ENCODE measurements around the gene ARSK. TPM values are rescaled to one million over a fixed set of nuclear protein-coding genes. Genes with fewer than 3 reads are reported as not detected.

Gene ARSK
- total and polyA plus RNA-seq, 2 experiments from 2014 or later: 23.2 to 40.8 TPM

DNA sequence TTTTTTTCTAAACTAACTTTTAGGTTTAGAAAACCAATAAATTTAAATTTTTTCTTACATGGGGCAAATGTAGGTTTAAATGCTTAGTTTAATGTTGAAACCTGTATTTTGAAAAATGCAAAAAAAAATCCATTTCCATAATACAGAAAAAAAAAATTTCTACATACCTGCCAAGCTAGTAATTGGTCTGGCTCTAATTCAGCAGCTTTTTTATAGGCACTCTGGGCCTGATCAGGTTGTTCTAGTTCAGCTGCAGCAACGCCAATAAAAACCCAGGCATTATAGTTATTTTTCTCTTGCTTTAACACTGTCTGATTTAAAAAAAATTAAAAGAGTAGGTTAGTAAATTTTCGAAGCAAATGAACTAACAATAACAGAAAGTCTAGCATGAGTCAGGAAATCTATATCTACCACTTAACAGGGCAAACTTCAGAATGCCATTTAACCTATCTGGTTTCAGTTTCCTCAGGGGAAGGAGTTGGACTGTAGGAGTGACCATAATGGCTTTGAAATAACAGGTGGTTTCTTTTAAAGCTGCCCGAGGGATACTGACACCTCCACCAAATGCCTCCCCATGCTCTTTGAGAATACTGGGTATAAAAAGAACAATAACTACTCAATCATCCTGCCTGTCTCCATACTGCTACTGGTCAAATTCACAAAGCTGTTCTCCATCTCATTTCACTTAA is 11.7 kb upstream of the ARSK start (continued):
- TF ChIP-seq, protein P1, sequence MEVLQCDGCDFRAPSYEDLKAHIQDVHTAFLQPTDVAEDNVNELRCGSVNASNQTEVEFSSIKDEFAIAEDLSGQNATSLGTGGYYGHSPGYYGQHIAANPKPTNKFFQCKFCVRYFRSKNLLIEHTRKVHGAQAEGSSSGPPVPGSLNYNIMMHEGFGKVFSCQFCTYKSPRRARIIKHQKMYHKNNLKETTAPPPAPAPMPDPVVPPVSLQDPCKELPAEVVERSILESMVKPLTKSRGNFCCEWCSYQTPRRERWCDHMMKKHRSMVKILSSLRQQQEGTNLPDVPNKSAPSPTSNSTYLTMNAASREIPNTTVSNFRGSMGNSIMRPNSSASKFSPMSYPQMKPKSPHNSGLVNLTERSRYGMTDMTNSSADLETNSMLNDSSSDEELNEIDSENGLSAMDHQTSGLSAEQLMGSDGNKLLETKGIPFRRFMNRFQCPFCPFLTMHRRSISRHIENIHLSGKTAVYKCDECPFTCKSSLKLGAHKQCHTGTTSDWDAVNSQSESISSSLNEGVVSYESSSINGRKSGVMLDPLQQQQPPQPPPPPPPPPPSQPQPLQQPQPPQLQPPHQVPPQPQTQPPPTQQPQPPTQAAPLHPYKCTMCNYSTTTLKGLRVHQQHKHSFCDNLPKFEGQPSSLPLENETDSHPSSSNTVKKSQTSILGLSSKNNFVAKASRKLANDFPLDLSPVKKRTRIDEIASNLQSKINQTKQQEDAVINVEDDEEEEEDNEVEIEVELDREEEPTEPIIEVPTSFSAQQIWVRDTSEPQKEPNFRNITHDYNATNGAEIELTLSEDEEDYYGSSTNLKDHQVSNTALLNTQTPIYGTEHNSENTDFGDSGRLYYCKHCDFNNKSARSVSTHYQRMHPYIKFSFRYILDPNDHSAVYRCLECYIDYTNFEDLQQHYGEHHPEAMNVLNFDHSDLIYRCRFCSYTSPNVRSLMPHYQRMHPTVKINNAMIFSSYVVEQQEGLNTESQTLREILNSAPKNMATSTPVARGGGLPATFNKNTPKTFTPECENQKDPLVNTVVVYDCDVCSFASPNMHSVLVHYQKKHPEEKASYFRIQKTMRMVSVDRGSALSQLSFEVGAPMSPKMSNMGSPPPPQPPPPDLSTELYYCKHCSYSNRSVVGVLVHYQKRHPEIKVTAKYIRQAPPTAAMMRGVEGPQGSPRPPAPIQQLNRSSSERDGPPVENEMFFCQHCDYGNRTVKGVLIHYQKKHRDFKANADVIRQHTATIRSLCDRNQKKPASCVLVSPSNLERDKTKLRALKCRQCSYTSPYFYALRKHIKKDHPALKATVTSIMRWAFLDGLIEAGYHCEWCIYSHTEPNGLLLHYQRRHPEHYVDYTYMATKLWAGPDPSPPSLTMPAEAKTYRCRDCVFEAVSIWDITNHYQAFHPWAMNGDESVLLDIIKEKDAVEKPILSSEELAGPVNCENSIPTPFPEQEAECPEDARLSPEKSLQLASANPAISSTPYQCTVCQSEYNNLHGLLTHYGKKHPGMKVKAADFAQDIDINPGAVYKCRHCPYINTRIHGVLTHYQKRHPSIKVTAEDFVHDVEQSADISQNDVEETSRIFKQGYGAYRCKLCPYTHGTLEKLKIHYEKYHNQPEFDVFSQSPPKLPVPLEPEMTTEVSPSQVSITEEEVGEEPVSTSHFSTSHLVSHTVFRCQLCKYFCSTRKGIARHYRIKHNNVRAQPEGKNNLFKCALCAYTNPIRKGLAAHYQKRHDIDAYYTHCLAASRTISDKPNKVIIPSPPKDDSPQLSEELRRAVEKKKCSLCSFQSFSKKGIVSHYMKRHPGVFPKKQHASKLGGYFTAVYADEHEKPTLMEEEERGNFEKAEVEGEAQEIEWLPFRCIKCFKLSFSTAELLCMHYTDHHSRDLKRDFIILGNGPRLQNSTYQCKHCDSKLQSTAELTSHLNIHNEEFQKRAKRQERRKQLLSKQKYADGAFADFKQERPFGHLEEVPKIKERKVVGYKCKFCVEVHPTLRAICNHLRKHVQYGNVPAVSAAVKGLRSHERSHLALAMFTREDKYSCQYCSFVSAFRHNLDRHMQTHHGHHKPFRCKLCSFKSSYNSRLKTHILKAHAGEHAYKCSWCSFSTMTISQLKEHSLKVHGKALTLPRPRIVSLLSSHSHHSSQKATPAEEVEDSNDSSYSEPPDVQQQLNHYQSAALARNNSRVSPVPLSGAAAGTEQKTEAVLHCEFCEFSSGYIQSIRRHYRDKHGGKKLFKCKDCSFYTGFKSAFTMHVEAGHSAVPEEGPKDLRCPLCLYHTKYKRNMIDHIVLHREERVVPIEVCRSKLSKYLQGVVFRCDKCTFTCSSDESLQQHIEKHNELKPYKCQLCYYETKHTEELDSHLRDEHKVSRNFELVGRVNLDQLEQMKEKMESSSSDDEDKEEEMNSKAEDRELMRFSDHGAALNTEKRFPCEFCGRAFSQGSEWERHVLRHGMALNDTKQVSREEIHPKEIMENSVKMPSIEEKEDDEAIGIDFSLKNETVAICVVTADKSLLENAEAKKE (CRISPR knock-in tag; IDR thresholded peaks at IDR 0.05): no peak
- TF ChIP-seq NANOG (IDR thresholded peaks at IDR 0.05; ENCODE audit: borderline replicate concordance): no peak

GRCh38 chr5:95549030-95549429 is 5.9 kb upstream of the ARSK start:
- H3K27me3 ChIP-seq (ENCODE audit: insufficient read depth): no peaks in the 10 kb centered on the region
- H3K9me2 ChIP-seq (ENCODE audit: insufficient read depth): no peaks in the 10 kb centered on the region
- peaks cover 11% of the 10 kb centered on the region; the same call in 1 of the 2 replicates for H4K20me1 ChIP-seq (replicated peaks; ENCODE audit: insufficient read depth)
- Mint-ChIP-seq H3K4me1 (peaks cover 3% of the 10 kb centered on the region; the same call in 2 of the 3 replicates), H3K4me3 (no peak overlapping the region), H3K27ac (no peak overlapping the region), H3K9me3 (no peaks in the 10 kb centered on the region), H3K36me3 (ENCODE audit: low read depth) (peaks cover 16% of the 10 kb centered on the region), H3K27me3 (ENCODE audit: insufficient read depth, low read depth, poor library complexity) (no peaks in the 10 kb centered on the region)
- peaks cover 53% of the 10 kb centered on the region for H3K79me2 ChIP-seq (replicated peaks; ENCODE audit: insufficient read depth)
- H3K4me2 ChIP-seq: no peak overlapping the region
- peaks cover 24% of the 10 kb centered on the region; the same call in 1 of the 2 replicates for H3K36me3 ChIP-seq (ENCODE audit: insufficient read depth)
- H2AFZ ChIP-seq: no peak overlapping the region
- peaks cover 3% of the 10 kb centered on the region; the same call in 1 of the 2 replicates for H3K4me1 ChIP-seq (ENCODE audit: insufficient read depth)
- no peak overlapping the region for H3K27ac ChIP-seq (ENCODE audit: low read depth)
- no peak for ATAC-seq
- no peak for DNase-seq (ENCODE audit: low spot score)
- H3K4me3 ChIP-seq: no peak overlapping the region
- H3F3A ChIP-seq (replicated peaks; ENCODE audit: low read depth): no peaks in the 10 kb centered on the region
- no peak for TF ChIP-seq CREB1 (CRISPR knock-in tag; IDR thresholded peaks at IDR 0.05; ENCODE audit: low read depth)
- no peak for TF ChIP-seq STAT1 (IDR thresholded peaks at IDR 0.05; ENCODE audit: unreplicated experiment)
- TF ChIP-seq EZH2phosphoT487 (IDR thresholded peaks at IDR 0.05; ENCODE audit: unreplicated experiment): no peak
- TF ChIP-seq, protein P2, sequence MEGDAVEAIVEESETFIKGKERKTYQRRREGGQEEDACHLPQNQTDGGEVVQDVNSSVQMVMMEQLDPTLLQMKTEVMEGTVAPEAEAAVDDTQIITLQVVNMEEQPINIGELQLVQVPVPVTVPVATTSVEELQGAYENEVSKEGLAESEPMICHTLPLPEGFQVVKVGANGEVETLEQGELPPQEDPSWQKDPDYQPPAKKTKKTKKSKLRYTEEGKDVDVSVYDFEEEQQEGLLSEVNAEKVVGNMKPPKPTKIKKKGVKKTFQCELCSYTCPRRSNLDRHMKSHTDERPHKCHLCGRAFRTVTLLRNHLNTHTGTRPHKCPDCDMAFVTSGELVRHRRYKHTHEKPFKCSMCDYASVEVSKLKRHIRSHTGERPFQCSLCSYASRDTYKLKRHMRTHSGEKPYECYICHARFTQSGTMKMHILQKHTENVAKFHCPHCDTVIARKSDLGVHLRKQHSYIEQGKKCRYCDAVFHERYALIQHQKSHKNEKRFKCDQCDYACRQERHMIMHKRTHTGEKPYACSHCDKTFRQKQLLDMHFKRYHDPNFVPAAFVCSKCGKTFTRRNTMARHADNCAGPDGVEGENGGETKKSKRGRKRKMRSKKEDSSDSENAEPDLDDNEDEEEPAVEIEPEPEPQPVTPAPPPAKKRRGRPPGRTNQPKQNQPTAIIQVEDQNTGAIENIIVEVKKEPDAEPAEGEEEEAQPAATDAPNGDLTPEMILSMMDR (conservative IDR thresholded peaks at IDR 0.05; ENCODE audit: low read depth in 2 of 2): no peak
- no peak for TF ChIP-seq EZH2 (IDR thresholded peaks at IDR 0.05; ENCODE audit: low read depth, unreplicated experiment)
- TF ChIP-seq, protein P3, sequence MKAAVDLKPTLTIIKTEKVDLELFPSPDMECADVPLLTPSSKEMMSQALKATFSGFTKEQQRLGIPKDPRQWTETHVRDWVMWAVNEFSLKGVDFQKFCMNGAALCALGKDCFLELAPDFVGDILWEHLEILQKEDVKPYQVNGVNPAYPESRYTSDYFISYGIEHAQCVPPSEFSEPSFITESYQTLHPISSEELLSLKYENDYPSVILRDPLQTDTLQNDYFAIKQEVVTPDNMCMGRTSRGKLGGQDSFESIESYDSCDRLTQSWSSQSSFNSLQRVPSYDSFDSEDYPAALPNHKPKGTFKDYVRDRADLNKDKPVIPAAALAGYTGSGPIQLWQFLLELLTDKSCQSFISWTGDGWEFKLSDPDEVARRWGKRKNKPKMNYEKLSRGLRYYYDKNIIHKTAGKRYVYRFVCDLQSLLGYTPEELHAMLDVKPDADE (IDR thresholded peaks at IDR 0.05): no peak
- no peak for TF ChIP-seq POLR2AphosphoS5 (IDR thresholded peaks at IDR 0.05; ENCODE audit: low read depth)
- no peak for TF ChIP-seq ZNF331 (CRISPR knock-in tag; IDR thresholded peaks at IDR 0.05; ENCODE audit: low read depth)
- no peak for TF ChIP-seq JUNB (IDR thresholded peaks at IDR 0.05; ENCODE audit: unreplicated experiment)
- TF ChIP-seq NANOG (IDR thresholded peaks at IDR 0.05; ENCODE audit: borderline replicate concordance): no peak

All from GM23338 (cell line).